B cell (primary cell): ENCODE results near the gene ASCC2. TPM values are rescaled to one million over a fixed set of nuclear protein-coding genes. Genes with fewer than 3 reads are reported as not detected.

ENCODE experiments used
- ATAC-seq: fragments of 200-7000 bp; cut with Tn5 transposase; one replicate; pipeline ENCODE4 v1.10.0; 2021; ENCODE audit warnings: low read depth, mild to moderate bottlenecking, moderate number of reproducible peaks, moderate library complexity
- CTCF ChIA-PET: fragments of 350-600 bp; sonication (Branson Sonifier 250); formaldehyde crosslinking; loops from one replicate; lab custom pipeline; 2021; ENCODE audit warnings: antibody characterized with exemption, inconsistent platforms; lab: Charles Lee
- POLR2A ChIA-PET: fragments of 350-600 bp; sonication (Branson Sonifier 250); formaldehyde crosslinking; loops from one replicate; lab custom pipeline; 2021; ENCODE audit warnings: antibody characterized with exemption; lab: Charles Lee
- DNase-seq: peaks from one replicate; pipeline ENCODE4 v3.0.0; 2013
- H2AFZ ChIP-seq: 2 replicates; pipeline ENCODE4 v1.6.1; 2012; ENCODE audit warnings: mild to moderate bottlenecking, low read depth, low read length; ENCODE audit not compliant: insufficient read depth, poor library complexity, severe bottlenecking
- H3K27ac ChIP-seq, 2 donors: 1 replicate in 1 of 2; 2 replicates in 1 of 2; pipeline ENCODE4 v1.5.1; 2012 to 2013; ENCODE audit warnings: low read length in 2 of 2, mild to moderate bottlenecking in 2 of 2, moderate library complexity in 1 of 2
- H3K27me3 ChIP-seq, 4 experiments: fragments of 200-600 bp in 1 of 4; sonication (generic) in 1 of 4; replicated peaks in 1 of 4; 1 replicate in 2 of 4; 2 replicates in 2 of 4; pipeline versions ENCODE4 v1.6.1 to v1.7.0; 2013 to 2016; ENCODE audit warnings: low read length in 3 of 4, mild to moderate bottlenecking in 2 of 4, mixed read lengths in 1 of 4, moderate library complexity in 1 of 4; ENCODE audit not compliant: insufficient read depth in 4 of 4, control insufficient read depth in 3 of 4; ENCODE audit errors: control extremely low read depth in 1 of 4
- H3K36me3 ChIP-seq, 2 experiments: replicated peaks in 1 of 2; 1 replicate in 1 of 2; 2 replicates in 1 of 2; pipeline versions ENCODE4 v1.6.1 to v1.7.1; 2013; ENCODE audit warnings: low read length in 1 of 2; ENCODE audit not compliant: insufficient read depth in 2 of 2, control insufficient read depth in 1 of 2; ENCODE audit errors: control extremely low read depth in 1 of 2, extremely low read depth in 1 of 2
- H3K4me1 ChIP-seq, 2 donors: fragments of 200-600 bp in 1 of 2; sonication (generic) in 1 of 2; 1 replicate in 1 of 2; 2 replicates in 1 of 2; pipeline versions ENCODE4 v1.5.1 to v1.6.1; 2013 to 2017; ENCODE audit warnings: low read length in 2 of 2; ENCODE audit not compliant: control insufficient read depth in 2 of 2, insufficient read depth in 2 of 2
- H3K4me2 ChIP-seq: replicated peaks from 2 replicates; pipeline ENCODE3; 2012; ENCODE audit warnings: mild to moderate bottlenecking, low read depth, low read length; ENCODE audit not compliant: poor library complexity, severe bottlenecking
- H3K4me3 ChIP-seq, 5 experiments: fragments of 200-600 bp in 1 of 5; sonication (generic) in 1 of 5; 1 replicate in 3 of 5; 2 replicates in 2 of 5; pipeline versions ENCODE4 v1.5.1 to v1.7.0; 2011 to 2016; ENCODE audit warnings: low read length in 4 of 5, mild to moderate bottlenecking in 4 of 5, low read depth in 2 of 5, control low read depth in 1 of 5, moderate library complexity in 1 of 5; ENCODE audit not compliant: insufficient read depth in 1 of 5; ENCODE audit errors: control extremely low read depth in 1 of 5, extremely low read depth in 1 of 5
- H3K79me2 ChIP-seq: fragments of 200-600 bp; sonication (generic); one replicate; pipeline ENCODE4 v1.6.0; 2016; ENCODE audit warnings: low read length; ENCODE audit not compliant: control insufficient read depth, insufficient read depth
- H3K9ac ChIP-seq: fragments of 200-600 bp; sonication (generic); 2 replicates; pipeline ENCODE4 v1.6.1; 2017; ENCODE audit warnings: mild to moderate bottlenecking, low read length, moderate library complexity
- H3K9me3 ChIP-seq, 3 donors: one replicate each; pipeline versions ENCODE4 v1.6.1 to v1.7.1; 2013; ENCODE audit warnings: low read length in 2 of 3; ENCODE audit not compliant: control insufficient read depth in 2 of 3, insufficient read depth in 1 of 3; ENCODE audit errors: control extremely low read depth in 1 of 3
- H4K20me1 ChIP-seq: 2 replicates; pipeline ENCODE4 v1.6.0; 2012; ENCODE audit warnings: mild to moderate bottlenecking, low read length; ENCODE audit not compliant: insufficient read depth, control insufficient read depth, poor library complexity, severe bottlenecking
- H3K27ac Mint-ChIP-seq: one replicate; pipeline ENCODE4 v1.8.0; 2021; ENCODE audit warnings: mixed read lengths
- H3K27me3 Mint-ChIP-seq: one replicate; pipeline ENCODE4 v1.8.0; 2021; ENCODE audit warnings: mixed read lengths
- H3K4me1 Mint-ChIP-seq: one replicate; pipeline ENCODE4 v1.8.0; 2021; ENCODE audit warnings: mixed read lengths
- H3K4me3 Mint-ChIP-seq: one replicate; pipeline ENCODE4 v1.8.0; 2021; ENCODE audit warnings: mixed read lengths
- H3K9me3 Mint-ChIP-seq: one replicate; pipeline ENCODE4 v1.8.0; 2022; ENCODE audit warnings: mixed read lengths; ENCODE audit not compliant: insufficient read depth
- CTCF ChIP-seq: fragments of 200-600 bp; IDR thresholded peaks from one replicate; pipeline ENCODE4 v1.8.0; 2022; ENCODE audit warnings: antibody characterized with exemption, mild to moderate bottlenecking
- EZH2 ChIP-seq: IDR thresholded peaks from 2 replicates; pipeline ENCODE4 v1.6.1; 2012; ENCODE audit warnings: borderline replicate concordance, low read depth, mild to moderate bottlenecking, moderate library complexity, low read length; ENCODE audit not compliant: insufficient read depth, poor library complexity, severe bottlenecking
- WGBS: methylation state at CpG from one replicate; pipeline ENCODE4 v1.1.5; 2013; ENCODE audit warnings: missing lambda C conversion rate; ENCODE audit not compliant: insufficient coverage; 5-methylcytosine and 5-hydroxymethylcytosine counted together
- intact Hi-C: fragments of 100-400 bp; cut with micrococcal nuclease; formaldehyde crosslinking; loops from one replicate; pipeline ENCODE4 v1.10.0; 2022
- polyA plus RNA-seq: library from polyadenylated mRNA; depleted of rRNA; stranded (reverse); fragments of >200 nt; gene quantifications from 2 replicates; pipeline ENCODE4 v1.2.3, GENCODE V29; 2012
- total RNA-seq, 2 donors: library from RNA; stranded (reverse); fragments of 120-200 nt in 1 of 2; gene quantifications; 1 replicate in 1 of 2; 2 replicates in 1 of 2; pipeline versions ENCODE4 v1.2.3 to v1.2.4, GENCODE V29; 2013 to 2022

The ASCC2 gene
- total and polyA plus RNA-seq, 2 donors (not counting 1 experiment from before 2014, with no cell fraction given) = 81.1 to 84.0 TPM

GRCh38 chr22:29815580-29815979, 22.5 kb downstream of the ASCC2 start:
- Histone ChIP-seq H3K36me3 (peaks cover 4 to 85% of the 10 kb centered on the region in 2 experiments), H3K9me3 (no peaks in the 10 kb centered on the region), H2AFZ (no peak overlapping the region), H3K4me2 (no peak overlapping the region), H3K27ac (no peak overlapping the region), H4K20me1 (no peaks in the 10 kb centered on the region), H3K27me3 (no peaks in the 10 kb centered on the region), H3K4me1 (no peaks in the 10 kb centered on the region), H3K4me3 (no peak overlapping the region), H3K9ac (no peak overlapping the region), H3K79me2 (no peaks in the 10 kb centered on the region)
- DNase-seq (no peak), ATAC-seq (no peak)
- intact Hi-C loops = no loop called here
- H3K4me1 Mint-ChIP-seq = no peaks in the 10 kb centered on the region
- POLR2A ChIA-PET = no interaction called here
- 94% methylated on average over 2 of the region's 4 CpGs for WGBS
- TF ChIP-seq EZH2 = no peak
- TF ChIP-seq CTCF = no peak
- H3K27me3 Mint-ChIP-seq = no peaks in the 10 kb centered on the region
- no peak overlapping the region for H3K27ac Mint-ChIP-seq
- H3K4me3 Mint-ChIP-seq = no peak overlapping the region
- no peaks in the 10 kb centered on the region for H3K9me3 Mint-ChIP-seq
- CTCF ChIA-PET = interaction anchor here (0.6 to 1.1 kb wide), 2 partner anchors 16 to 188 kb away, joined by 3 to 4 read pairs; no protein-coding TSS in a partner anchor

GRCh38 chr22:29814003-29814402, 24.1 kb downstream of the ASCC2 start:
- H3K9ac ChIP-seq = no peak overlapping the region
- H3K4me1 Mint-ChIP-seq = no peaks in the 10 kb centered on the region
- 100% methylated on average over 4 of the region's 5 CpGs for WGBS
- no peaks in the 10 kb centered on the region for H3K9me3 Mint-ChIP-seq
- no peaks in the 10 kb centered on the region for H4K20me1 ChIP-seq
- no peaks in the 10 kb centered on the region for H3K79me2 ChIP-seq
- no peaks in the 10 kb centered on the region for H3K4me1 ChIP-seq
- no peak for DNase-seq
- POLR2A ChIA-PET = interaction anchor here (0.5 kb wide), 1 partner anchor 26 kb away, joined by 3 read pairs; no protein-coding TSS in a partner anchor
- no peak overlapping the region for H3K4me3 Mint-ChIP-seq
- H3K4me2 ChIP-seq = no peak overlapping the region
- H3K36me3 ChIP-seq = peaks cover 2 to 85% of the 10 kb centered on the region in 2 experiments
- no peaks in the 10 kb centered on the region for H3K27me3 Mint-ChIP-seq
- H3K9me3 ChIP-seq = no peaks in the 10 kb centered on the region
- H3K27ac Mint-ChIP-seq = no peak overlapping the region
- H3K27ac ChIP-seq = no peak overlapping the region
- H3K27me3 ChIP-seq = no peaks in the 10 kb centered on the region
- no peak overlapping the region for H3K4me3 ChIP-seq
- intact Hi-C loops = no loop called here
- no peak overlapping the region for H2AFZ ChIP-seq
- CTCF ChIA-PET = no interaction called here
- TF ChIP-seq CTCF = no peak
- no peak for TF ChIP-seq EZH2
- no peak for ATAC-seq
